A673 (cell line): Measurements from ENCODE around the gene TTC7B. TPM values are rescaled to one million over a fixed set of nuclear protein-coding genes. Genes with fewer than 3 reads are reported as not detected.

Experiments
- BruUV-seq: library from RNA; stranded (reverse); fragments of 400-500 nt; replicated peaks from 2 replicates; lab custom pipeline; 2021; lab: Mats Ljungman, UMichigan
- CTCF ChIA-PET: fragments of 300-600 bp; sonication (Branson Sonifier 250); formaldehyde crosslinking; loops from one replicate; lab custom pipeline; 2022; ENCODE audit warnings: antibody characterized with exemption; lab: Charles Lee
- POLR2A ChIA-PET: fragments of 300-600 bp; sonication (Branson Sonifier 250); formaldehyde crosslinking; loops from one replicate; lab custom pipeline; 2022; ENCODE audit warnings: antibody characterized with exemption; ENCODE audit not compliant: low non-redundant PET; lab: Charles Lee
- DNase-seq: peaks from one replicate; pipeline ENCODE4 v3.0.0-alpha.2; 2015; ENCODE audit warnings: low spot score
- H3K27ac ChIP-seq: fragments of 200-600 bp; sonication (generic); 2 replicates; pipeline ENCODE4 v1.5.1; 2016; ENCODE audit warnings: mixed run types, low read depth, mild to moderate bottlenecking, mixed read lengths, antibody characterized with exemption, low read length; ENCODE audit not compliant: poor library complexity, severe bottlenecking
- H3K27me3 ChIP-seq: fragments of 200-600 bp; sonication (generic); replicated peaks from 2 replicates; pipeline ENCODE4 v1.6.1; 2017; ENCODE audit warnings: mixed run types, low read depth, mild to moderate bottlenecking, mixed read lengths, antibody characterized with exemption, low read length; ENCODE audit not compliant: insufficient read depth, poor library complexity
- H3K36me3 ChIP-seq: fragments of 200-600 bp; sonication (generic); 2 replicates; pipeline ENCODE4 v1.6.1; 2016; ENCODE audit warnings: mixed run types, mild to moderate bottlenecking, mixed read lengths, antibody characterized with exemption, low read length; ENCODE audit not compliant: insufficient read depth, poor library complexity, severe bottlenecking
- H3K4me1 ChIP-seq: fragments of 200-600 bp; sonication (generic); 2 replicates; pipeline ENCODE4 v1.6.1; 2017; ENCODE audit warnings: mixed run types, mild to moderate bottlenecking, mixed read lengths, antibody characterized with exemption, low read length; ENCODE audit not compliant: insufficient read depth, poor library complexity, severe bottlenecking
- H3K4me3 ChIP-seq: fragments of 200-600 bp; sonication (generic); 2 replicates; pipeline ENCODE4 v1.5.1; 2016; ENCODE audit warnings: low read depth, mixed run types, mild to moderate bottlenecking, mixed read lengths, low read length; ENCODE audit not compliant: poor library complexity, severe bottlenecking
- H3K9me3 ChIP-seq: fragments of 200-600 bp; sonication (generic); 2 replicates; pipeline ENCODE4 v1.6.1; 2016; ENCODE audit warnings: mixed run types, low read depth, mild to moderate bottlenecking, mixed read lengths, antibody characterized with exemption, low read length; ENCODE audit not compliant: poor library complexity, severe bottlenecking
- EZH2 ChIP-seq: fragments of 200-600 bp; sonication (generic); IDR thresholded peaks from 2 replicates; pipeline ENCODE4 v1.6.1; 2017; ENCODE audit warnings: borderline replicate concordance, low read depth, mild to moderate bottlenecking, mixed read lengths, antibody characterized with exemption, low read length; ENCODE audit not compliant: poor library complexity, severe bottlenecking
- intact Hi-C: fragments of 100-400 bp; cut with micrococcal nuclease; formaldehyde crosslinking; loops from one replicate; pipeline ENCODE4 v1.10.0; 2022; ENCODE audit not compliant: unreplicated experiment
- total RNA-seq: library from RNA; stranded (reverse); gene quantifications from 2 replicates; pipeline ENCODE4 v1.2.3, GENCODE V29; 2021
- TF ChIP-seq, protein P1 (sequence below): fragments of 300-800, 200-600 bp; sonication (generic); conservative IDR thresholded peaks from 2 replicates; pipeline ENCODE4 v1.5.1; 2017; ENCODE audit warnings: low read depth, mild to moderate bottlenecking, antibody characterized with exemption, low read length, moderate library complexity, mixed read lengths

Gene TTC7B
- total RNA-seq, 1 experiment from 2014 or later, result 39.2 TPM

DNA sequence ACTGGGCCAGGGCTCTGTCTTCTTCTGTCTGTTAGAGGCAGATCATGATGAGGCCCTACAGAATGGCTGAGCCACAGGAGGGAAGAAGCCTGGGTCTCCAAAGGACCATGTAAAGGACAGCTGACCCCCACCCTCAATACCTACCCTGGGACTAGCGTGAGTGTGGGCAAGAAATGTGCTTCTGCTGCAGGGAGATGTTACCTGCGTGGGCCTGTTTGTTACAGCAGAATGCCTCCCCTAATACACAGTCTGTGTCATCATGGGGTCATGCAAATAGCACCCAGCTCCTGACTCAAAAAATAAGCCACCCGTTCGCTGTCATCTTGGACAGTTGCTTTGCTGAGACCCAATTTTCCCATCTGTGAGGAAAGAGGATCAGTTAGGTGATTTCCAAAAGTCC is 328.8 kb downstream of the TTC7B start:
- CTCF ChIA-PET, result no interaction called here

GRCh38 chr14:90487031-90487430 is 329.2 kb downstream of the TTC7B start:
- Histone ChIP-seq H3K4me3 (no peak overlapping the region), H3K27ac (no peak overlapping the region), H3K4me1 (peaks cover 16% of the 10 kb centered on the region), H3K36me3 (no peaks in the 10 kb centered on the region), H3K9me3 (no peaks in the 10 kb centered on the region), H3K27me3 (no peaks in the 10 kb centered on the region)
- ChIA-PET POLR2A (no interaction called here), CTCF (no interaction called here)
- TF ChIP-seq, protein P1, sequence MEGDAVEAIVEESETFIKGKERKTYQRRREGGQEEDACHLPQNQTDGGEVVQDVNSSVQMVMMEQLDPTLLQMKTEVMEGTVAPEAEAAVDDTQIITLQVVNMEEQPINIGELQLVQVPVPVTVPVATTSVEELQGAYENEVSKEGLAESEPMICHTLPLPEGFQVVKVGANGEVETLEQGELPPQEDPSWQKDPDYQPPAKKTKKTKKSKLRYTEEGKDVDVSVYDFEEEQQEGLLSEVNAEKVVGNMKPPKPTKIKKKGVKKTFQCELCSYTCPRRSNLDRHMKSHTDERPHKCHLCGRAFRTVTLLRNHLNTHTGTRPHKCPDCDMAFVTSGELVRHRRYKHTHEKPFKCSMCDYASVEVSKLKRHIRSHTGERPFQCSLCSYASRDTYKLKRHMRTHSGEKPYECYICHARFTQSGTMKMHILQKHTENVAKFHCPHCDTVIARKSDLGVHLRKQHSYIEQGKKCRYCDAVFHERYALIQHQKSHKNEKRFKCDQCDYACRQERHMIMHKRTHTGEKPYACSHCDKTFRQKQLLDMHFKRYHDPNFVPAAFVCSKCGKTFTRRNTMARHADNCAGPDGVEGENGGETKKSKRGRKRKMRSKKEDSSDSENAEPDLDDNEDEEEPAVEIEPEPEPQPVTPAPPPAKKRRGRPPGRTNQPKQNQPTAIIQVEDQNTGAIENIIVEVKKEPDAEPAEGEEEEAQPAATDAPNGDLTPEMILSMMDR, result no peak
- TF ChIP-seq EZH2, result no peak
- no TSS peak for BruUV-seq
- intact Hi-C loops, result no loop called here
- peak; percentile 52 for DNase-seq

More for the DNA sequence above, 328.8 kb downstream of the TTC7B start:
- Histone ChIP-seq H3K4me1 (peaks cover 19% of the 10 kb centered on the region), H3K27me3 (no peaks in the 10 kb centered on the region), H3K9me3 (no peaks in the 10 kb centered on the region), H3K4me3 (no peak overlapping the region), H3K27ac (no peak overlapping the region), H3K36me3 (no peaks in the 10 kb centered on the region)
- no TSS peak for BruUV-seq
- POLR2A ChIA-PET, result no interaction called here
- intact Hi-C loops, result no loop called here
- no peak for DNase-seq
- TF ChIP-seq, protein P1, result no peak
- no peak for TF ChIP-seq EZH2

DNA sequence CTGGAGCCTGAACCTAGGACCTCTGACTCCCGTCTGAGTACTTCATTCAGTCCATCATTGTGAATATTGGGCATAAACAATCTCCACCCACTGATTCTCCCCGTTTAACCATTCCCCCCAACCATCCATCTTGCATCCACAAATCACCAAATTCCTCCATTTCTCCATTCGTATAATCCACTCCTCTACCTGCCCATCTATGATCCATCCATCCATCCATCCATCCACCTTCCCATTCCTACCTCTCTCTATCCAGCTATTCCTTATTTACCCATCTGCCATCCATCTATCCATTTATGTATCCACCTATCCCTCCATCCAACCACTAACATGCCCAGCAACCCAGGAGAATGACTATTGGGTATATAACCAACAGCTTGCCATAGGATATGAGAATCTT is 331.9 kb downstream of the TTC7B start:
- ChIA-PET CTCF (no interaction called here), POLR2A (interaction anchor here (0.7 kb wide), 1 partner anchor 217 kb away, joined by 3 read pairs; no protein-coding TSS in a partner anchor)
- H3K36me3 ChIP-seq, result no peaks in the 10 kb centered on the region
- H3K9me3 ChIP-seq, result no peaks in the 10 kb centered on the region
- peaks cover 4% of the 10 kb centered on the region for H3K4me1 ChIP-seq
- no peak for TF ChIP-seq EZH2
- TF ChIP-seq, protein P1, result no peak
- H3K27me3 ChIP-seq, result no peaks in the 10 kb centered on the region
- DNase-seq, result no peak
- H3K4me3 ChIP-seq, result no peak overlapping the region
- no TSS peak for BruUV-seq
- intact Hi-C loops, result no loop called here
- no peak overlapping the region for H3K27ac ChIP-seq
